Frontal cortex (tissue), 4 donors: ENCODE data around the gene PDE4D. TPM values are rescaled to one million over a fixed set of nuclear protein-coding genes. Genes with fewer than 3 reads are reported as not detected.
"Not testable (repeated sequence)": the region's sequence is repeated elsewhere in the genome, so short reads cannot be mapped to it uniquely, and the experiment has no call there.

Experiments used
- DNase-seq, 2 donors: peaks; one replicate each; pipeline ENCODE4 v3.0.0; 2012; ENCODE audit warnings: low spot score in 2 of 2
- FAIRE-seq: peaks from 2 replicates; lab custom pipeline; 2012; peaks lifted over from hg19 to GRCh38; lab: Jason Lieb, UNC
- total RNA-seq: library from RNA; depleted of rRNA; stranded (reverse); fragments of >200 nt; gene quantifications from one replicate; pipeline ENCODE4 v1.2.3, GENCODE V29; 2014
- donor health status: control.
- donor health status: control.
- donor health status: control.

PDE4D gene
- total RNA-seq, 1 donor from 2014 or later = 210 TPM

DNA sequence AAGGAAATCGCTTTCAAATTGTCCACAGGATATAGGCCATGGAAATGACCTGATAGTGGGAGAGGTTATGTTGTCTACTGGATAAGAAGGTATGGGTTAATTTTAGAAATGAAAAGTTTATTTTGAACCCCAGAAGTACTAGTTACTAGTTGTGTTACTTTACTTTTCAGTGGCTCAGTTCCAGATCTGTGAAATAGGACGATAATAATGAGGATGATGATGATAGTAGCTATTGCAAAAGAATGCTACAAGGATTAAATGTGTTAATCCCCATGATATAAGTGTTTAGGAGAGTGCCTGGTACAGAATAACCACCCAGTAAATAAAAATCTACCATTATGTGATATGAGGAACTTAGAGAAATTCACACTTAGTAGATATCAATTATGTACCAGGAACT lies 120.8 kb downstream of the PDE4D start:
- FAIRE-seq = no peak
- no peak for DNase-seq

GRCh38 chr5:59772206-59772605 lies 121.3 kb downstream of the PDE4D start:
- FAIRE-seq = no peak
- no peak for DNase-seq

- DNase-seq (no peak), FAIRE-seq (no peak)
Observed at GRCh38 chr5:59770953-59771352, 122.6 kb downstream of the PDE4D start.

GRCh38 chr5:59769832-59770231 lies 123.7 kb downstream of the PDE4D start:
- FAIRE-seq (no peak), DNase-seq (no peak)

DNA sequence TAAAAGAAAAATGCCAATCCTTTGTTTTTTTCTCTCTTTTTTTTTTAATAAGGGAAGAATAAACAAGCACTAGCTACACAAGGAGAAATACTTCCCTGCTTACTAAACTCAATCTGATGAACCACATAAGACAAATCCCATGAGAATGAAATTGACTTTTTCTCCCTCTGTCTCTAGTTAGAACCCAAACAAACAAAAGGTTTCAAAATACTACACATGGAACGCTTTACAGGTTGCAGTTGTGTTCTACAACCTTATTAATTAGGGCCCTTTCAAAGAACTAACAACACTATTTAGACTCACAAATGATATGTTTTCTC lies 124.5 kb downstream of the PDE4D start:
- FAIRE-seq (no peak), DNase-seq (no peak)

DNA sequence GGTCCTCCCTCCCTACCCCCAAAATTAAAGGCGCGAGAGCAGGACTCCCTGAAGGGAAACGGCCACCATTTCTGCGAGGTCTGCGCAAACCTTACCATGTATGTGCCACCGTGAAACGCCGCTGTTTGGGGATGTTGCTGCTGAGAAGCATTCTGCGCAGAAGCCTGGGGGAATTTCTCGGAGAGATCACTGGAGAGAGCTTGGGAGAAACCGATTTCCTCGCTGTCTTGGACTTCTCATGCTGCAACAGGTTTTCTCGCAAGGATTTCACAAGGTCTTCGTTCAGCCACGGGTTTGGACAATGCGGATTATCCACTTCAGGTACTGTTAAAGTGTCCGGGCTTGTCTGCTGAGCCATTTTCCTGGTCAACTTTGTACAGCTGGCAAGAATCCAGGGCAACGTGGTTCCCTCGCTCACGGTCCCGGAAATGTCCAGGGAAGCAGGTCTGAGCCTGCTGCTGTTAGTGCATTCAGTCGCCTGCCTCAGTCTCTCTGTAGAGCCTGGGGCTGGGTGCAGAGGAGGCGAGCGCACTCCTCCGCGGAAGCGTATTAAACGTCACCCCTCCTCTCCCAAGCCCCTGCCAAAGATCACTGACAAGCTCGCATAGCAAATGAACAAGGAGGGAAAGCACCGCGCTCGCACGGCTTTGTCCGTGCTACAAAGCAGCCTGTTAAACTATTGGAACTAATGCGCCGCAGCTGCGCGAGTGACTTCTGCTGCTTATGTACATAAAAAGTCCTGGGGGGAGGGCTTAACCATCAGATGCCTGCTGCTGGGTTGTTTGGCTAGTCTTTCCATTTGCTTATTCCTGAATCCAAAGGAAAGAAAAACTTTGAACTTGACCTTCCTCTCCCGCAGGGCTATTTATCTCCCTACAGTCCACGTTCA lies 125.1 kb downstream of the PDE4D start:
- DNase-seq = no peak
- FAIRE-seq = no peak

- no peak for DNase-seq
- no peak for FAIRE-seq
Observed at GRCh38 chr5:59767681-59768151, 125.8 kb downstream of the PDE4D start.

GRCh38 chr5:59767211-59767605 lies 126.3 kb downstream of the PDE4D start:
- FAIRE-seq = no peak
- no peak for DNase-seq

- no peak for FAIRE-seq
- DNase-seq = no peak
Observed at GRCh38 chr5:59766427-59767210, 126.9 kb downstream of the PDE4D start.

DNA sequence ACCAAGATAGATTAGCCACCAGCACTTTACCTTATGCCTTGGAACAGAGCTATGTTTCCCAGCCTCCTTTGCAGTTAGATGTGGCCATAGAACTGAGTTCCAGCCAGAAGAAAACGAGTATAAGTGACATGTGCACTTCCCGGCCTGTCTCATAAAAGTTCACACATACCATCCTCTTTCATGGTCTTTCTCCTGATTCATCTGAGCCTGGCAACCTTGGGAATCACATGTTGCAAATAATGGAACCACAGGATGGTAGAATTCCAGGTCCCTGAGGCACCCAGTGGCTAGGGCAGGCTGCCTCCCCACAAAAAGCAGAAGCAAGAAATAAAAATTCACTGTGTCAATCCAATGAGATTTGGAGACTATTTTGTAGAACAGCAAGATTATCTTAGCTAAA lies 128.1 kb downstream of the PDE4D start:
- DNase-seq (no peak), FAIRE-seq (no peak)

- no peak for FAIRE-seq
- DNase-seq = no peak
Observed at GRCh38 chr5:59764361-59764760, 129.2 kb downstream of the PDE4D start.

DNA sequence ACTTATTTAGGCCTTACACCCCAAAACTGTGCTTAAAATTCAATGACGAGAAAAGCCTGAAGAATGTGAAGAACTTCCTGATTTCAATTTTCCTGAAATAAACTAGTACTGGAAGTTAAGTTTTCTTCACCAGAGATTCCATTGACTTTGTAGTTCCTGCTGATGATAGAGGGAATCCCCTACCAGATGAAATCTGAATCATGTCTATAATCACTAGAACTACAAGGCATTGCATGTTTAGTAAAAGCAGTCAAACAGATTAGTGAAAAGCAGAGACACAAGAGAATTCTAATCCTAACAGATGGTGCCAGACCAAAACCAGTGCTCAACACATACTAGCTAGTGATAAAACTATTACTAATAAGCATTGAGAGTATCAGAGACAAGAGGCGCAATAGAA lies 130.0 kb downstream of the PDE4D start:
- FAIRE-seq (no peak), DNase-seq (no peak)

GRCh38 chr5:59762232-59762631 lies 131.3 kb downstream of the PDE4D start:
- DNase-seq = not testable (repeated sequence)
- FAIRE-seq = peak; percentile 81

DNA sequence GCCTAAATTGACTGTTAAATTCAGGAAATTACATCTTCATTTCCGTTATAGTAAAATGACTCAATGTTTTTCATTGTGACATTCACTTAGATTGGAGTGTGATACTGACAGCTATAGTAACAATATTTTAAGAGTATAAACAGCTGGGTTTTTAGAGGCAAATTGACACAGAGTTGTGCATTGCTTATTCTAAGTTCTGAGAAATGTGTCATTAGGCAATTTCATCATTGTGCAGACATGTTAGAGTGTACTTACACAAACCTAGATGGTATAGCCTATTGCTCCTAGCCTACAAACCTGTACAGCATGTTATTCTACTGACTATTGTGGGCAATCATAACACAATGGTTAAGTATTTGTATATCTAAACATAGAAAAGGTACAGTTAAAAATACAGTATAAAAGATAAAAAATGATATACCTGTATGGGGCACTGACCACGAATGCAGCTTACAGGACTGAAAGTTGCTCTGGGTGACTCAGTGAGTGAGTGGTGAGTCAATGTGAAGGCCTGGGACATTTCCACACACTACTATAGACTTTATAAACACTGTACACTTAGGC lies 132.7 kb downstream of the PDE4D start:
- DNase-seq = no peak
- no peak for FAIRE-seq

DNA sequence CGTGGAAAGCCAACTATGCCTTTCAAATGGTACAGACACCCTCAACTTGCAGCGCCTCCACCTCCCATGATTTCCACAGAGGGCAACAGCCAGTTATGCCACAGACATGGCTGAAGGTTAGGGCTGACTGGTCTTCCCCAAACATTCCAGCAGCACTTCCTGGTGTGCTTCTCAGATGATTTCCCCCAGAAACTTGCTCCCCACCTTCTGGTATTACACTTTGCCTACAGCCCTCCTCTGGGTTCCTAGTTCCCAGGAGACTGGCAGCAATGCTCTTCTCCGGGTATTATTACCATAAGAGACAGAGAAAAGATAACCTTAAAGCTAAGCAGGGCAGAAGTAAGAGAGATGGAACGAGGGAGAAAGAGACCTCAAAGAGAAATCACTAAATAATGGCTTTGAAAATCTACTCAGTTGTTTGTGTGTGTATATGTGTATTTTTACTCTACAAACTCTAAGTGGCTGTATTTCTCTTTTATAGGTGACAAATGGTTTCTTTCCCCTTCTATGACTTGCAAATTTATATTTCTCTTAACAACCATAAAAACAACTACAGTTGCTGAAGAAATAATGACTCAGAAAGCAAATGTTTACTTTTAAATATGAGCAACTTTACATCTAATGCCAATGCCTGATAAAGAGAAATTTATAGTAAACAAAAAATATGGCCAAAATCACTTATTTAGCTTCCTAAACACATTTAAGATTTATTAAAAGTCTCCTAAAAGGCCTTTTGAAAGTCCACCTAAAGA lies 133.8 kb downstream of the PDE4D start:
- no peak for FAIRE-seq
- no peak for DNase-seq

GRCh38 chr5:59758566-59758965 lies 135.0 kb downstream of the PDE4D start:
- no peak for FAIRE-seq
- DNase-seq = no peak

GRCh38 chr5:59757442-59757841 lies 136.1 kb downstream of the PDE4D start:
- DNase-seq (no peak), FAIRE-seq (no peak)

DNA sequence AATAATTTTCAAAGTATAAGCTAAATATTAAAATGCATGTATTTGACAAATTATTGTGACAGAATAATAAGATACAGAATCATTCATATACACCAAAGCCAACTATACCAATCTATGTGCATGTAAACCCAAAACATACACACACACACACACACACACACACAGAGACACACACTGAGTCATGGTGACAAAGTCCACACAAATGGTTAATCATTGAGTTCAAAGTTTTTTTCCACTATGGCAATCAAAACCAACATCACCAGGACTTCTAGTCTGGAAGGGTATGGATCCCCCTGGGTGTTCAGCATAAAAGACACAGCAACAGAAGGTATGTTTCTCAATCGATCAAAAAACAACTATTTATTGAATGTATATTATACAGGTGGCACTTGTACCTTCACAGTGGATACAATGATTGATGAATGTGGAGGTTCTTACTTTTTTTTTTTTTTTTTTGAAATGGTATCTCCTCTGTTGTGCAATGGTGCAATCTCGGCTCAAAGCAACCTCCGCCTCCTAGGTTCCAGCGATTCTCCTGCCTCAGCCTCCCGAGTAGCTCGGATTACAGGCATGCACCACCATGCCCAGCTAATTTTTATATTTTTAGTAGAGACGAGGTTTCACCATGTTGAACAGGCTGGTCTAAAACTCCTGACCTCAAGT lies 137.0 kb downstream of the PDE4D start:
- FAIRE-seq (no peak), DNase-seq (no peak)

DNA sequence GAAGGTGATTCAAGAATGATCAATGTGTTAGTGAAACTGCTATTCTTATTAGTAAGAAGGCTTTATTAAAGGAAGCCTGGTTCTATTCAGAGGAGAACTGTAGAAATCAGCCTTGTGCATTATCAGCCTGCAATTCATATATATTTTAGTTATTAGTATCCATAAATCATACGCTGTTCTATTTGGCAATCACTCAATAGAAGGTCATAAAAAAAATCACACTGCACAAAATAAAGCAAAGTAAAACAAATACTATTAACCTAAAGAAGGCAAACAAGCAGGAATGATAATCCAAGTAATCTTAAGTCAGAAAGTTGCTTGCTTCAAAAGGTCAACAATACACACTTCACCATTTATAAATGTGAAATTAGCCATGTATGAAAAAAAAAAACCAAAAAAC lies 138.1 kb downstream of the PDE4D start:
- DNase-seq = no peak
- no peak for FAIRE-seq

DNA sequence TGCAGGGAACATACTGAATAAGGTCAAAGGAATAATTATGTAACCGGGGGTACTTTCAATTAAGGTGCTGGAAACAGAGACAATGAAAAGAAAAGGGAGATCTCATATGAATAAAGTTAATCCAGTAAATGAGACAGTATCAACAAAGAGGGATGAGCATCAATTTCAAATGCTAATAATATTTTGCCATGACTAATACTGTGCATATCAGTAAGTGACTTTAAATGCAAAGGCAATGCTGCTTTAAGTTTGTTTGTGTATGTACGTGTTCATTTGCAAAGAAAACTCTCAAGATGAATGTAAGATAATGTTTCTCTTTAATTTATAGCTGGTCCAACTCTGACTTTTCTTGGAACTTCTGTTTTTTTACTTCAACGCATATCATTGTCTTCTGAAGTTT lies 139.9 kb downstream of the PDE4D start:
- DNase-seq (no peak), FAIRE-seq (no peak)
